ENCODE results near the gene MAVS.

DNA sequence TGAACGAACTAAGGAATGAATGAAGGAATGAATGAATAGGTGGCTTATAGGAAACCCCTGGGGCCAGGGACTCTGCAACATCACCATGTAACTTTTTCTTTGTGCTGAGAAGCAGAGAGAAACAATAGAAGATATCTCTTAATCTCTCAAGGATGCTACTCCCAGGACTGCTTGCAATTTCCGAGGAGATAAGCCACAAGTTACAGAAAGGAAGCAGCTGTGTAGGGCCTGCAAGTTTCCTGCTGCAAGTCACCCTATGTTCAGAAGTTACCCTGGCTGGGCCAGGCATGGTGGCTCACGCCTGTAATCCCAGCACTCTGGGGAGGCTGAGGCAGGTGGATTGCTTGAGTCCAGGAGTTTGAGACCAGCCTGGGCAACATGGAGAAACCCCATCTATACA, 7.3 kb upstream of the MAVS start:
- no peak for TF ChIP-seq CTCF (IDR thresholded peaks at IDR 0.05)
- no peak for TF ChIP-seq POLR2A (IDR thresholded peaks at IDR 0.05)
- TF ChIP-seq POLR2AphosphoS5 (IDR thresholded peaks at IDR 0.05): no peak
